Pancreas (tissue), 10 donors: ENCODE results near the gene WNK2. TPM values are rescaled to one million over a fixed set of nuclear protein-coding genes. Genes with fewer than 3 reads are reported as not detected.

Experiments
- ATAC-seq, 4 donors: fragments of 200-7000 bp; cut with Tn5 transposase; one replicate each; pipeline versions ENCODE4 v1.8.0 to v1.9.1; 2020; ENCODE audit warnings: mild to moderate bottlenecking in 4 of 4, moderate library complexity in 4 of 4
- DNase-seq, 6 donors: peaks; one replicate each; pipeline ENCODE4 v3.0.0-alpha.2; 2020
- FAIRE-seq: peaks from 2 replicates; lab custom pipeline; 2012; peaks lifted over from hg19 to GRCh38; lab: Jason Lieb, UNC
- H3K27ac ChIP-seq, 4 donors: fragments of 200-600 bp; sonication (generic); 1 replicate in 3 of 4; 2 replicates in 1 of 4; pipeline versions ENCODE4 v1.5.0 to v1.8.0; 2020
- H3K27me3 ChIP-seq, 4 donors: fragments of 200-600 bp; one replicate each; pipeline ENCODE4 v1.8.0; 2021
- H3K36me3 ChIP-seq, 3 donors: fragments of 200-600 bp; sonication (generic) in 1 of 3; one replicate each; pipeline versions ENCODE4 v1.5.0 to v1.8.0; 2020 to 2021
- H3K4me1 ChIP-seq, 3 donors: fragments of 200-600 bp; one replicate each; pipeline ENCODE4 v1.8.0; 2021
- H3K4me3 ChIP-seq, 4 donors: fragments of 200-600 bp; sonication (generic) in 2 of 4; one replicate each; pipeline versions ENCODE4 v1.5.0 to v1.8.0; 2020 to 2021
- H3K9me3 ChIP-seq, 4 donors: fragments of 200-600 bp; one replicate each; pipeline ENCODE4 v1.8.0; 2021
- CTCF ChIP-seq, 4 donors: fragments of 200-600 bp; sonication (generic) in 3 of 4; IDR thresholded peaks; one replicate each; pipeline versions ENCODE4 v1.5.0 to v1.8.0; 2021; ENCODE audit warnings: antibody characterized with exemption in 4 of 4
- WGBS, 2 donors: extraction: QIAGEN DNeasy Blood & Tissue Kit; methylation state at CpG; one replicate each; pipeline ENCODE4 v1.1.7; 2013; 5-methylcytosine and 5-hydroxymethylcytosine counted together
- intact Hi-C, 3 donors: fragments of 100-400 bp; cut with DNase I; formaldehyde crosslinking; loops; one replicate each; pipeline versions ENCODE4 v1.11.1 to v1.14.2; 2022
- polyA plus RNA-seq, 2 donors: library from polyadenylated mRNA; stranded (reverse); fragments of 200-250 nt; gene quantifications; one replicate each; pipeline ENCODE4 v1.2.3, GENCODE V29; 2013
- total RNA-seq, 6 donors: library from RNA; stranded (reverse); fragmentation: NEBNext Ultra II Directional in 4 of 6; extraction: Animal tissue kit (Norgen Biotek cat#: 25700) in 4 of 6; gene quantifications; one replicate each; pipeline versions ENCODE4 v1.2.1 to v1.2.4, GENCODE V29; 2021 to 2023
- donor health status: healthy with polysubstance abuse.
- donor health status: DM: no; HTN: no; CAD: no; lungs with moderate emphysema.
- donor health status: DM: no; HTN: no; CAD: no.
- donor health status: control.
- donor health status: control.
- donor health status: Bipolar disorder and iron deficiency.
- donor health status: DM: yes; HTN: yes; CAD: no.
- donor health status: DM: no; HTN: no; CAD: no.
- donor health status: DM: no; HTN: no; CAD: no.
- donor health status: DM: yes; HTN: yes; CAD: no.

The WNK2 gene
- total and polyA plus RNA-seq, 8 donors: 53.5 to 121 (median 89.4) TPM

GRCh38 chr9:93295031-93295430, 111.1 kb downstream of the WNK2 start:
- H3K27me3 ChIP-seq: no peaks in the 10 kb centered on the region
- TF ChIP-seq CTCF (IDR thresholded peaks at IDR 0.05): no peak
- DNase-seq (peak in 3 of 6 donors; percentile 39 to 72 (median 63)), ATAC-seq (peak; percentile 35 to 68 (median 51)), FAIRE-seq (no peak)
- peaks cover 0 to 9% (median 6%) of the 10 kb centered on the region in 3 donors for H3K4me1 ChIP-seq
- intact Hi-C loops: no loop called here
- 49 to 51% methylated on average over 12 of the region's 12 CpGs for WGBS, 2 donors
- H3K27ac ChIP-seq: peak overlapping the region; percentile 2 to 72 (median 59)
- no peaks in the 10 kb centered on the region for H3K9me3 ChIP-seq
- no peak overlapping the region for H3K4me3 ChIP-seq
- H3K36me3 ChIP-seq: peaks cover 0 to 16% (median 2%) of the 10 kb centered on the region in 3 donors

- DNase-seq (peak in 1 of 6 donors; percentile 54), FAIRE-seq (no peak), ATAC-seq (peak; percentile 30 to 56 (median 41))
- Histone ChIP-seq H3K36me3 (peaks cover 0 to 11% (median 2%) of the 10 kb centered on the region in 3 donors), H3K27me3 (no peaks in the 10 kb centered on the region), H3K4me1 (peaks cover 0 to 9% (median 6%) of the 10 kb centered on the region in 3 donors), H3K27ac (peak overlapping the region in 2 of 4 donors; percentile 72), H3K9me3 (no peaks in the 10 kb centered on the region), H3K4me3 (no peak overlapping the region)
- TF ChIP-seq CTCF (IDR thresholded peaks at IDR 0.05): no peak
- intact Hi-C loops: no loop called here
- WGBS, 2 donors: 54 to 56% methylated on average over 2 of the region's 2 CpGs
Measured at GRCh38 chr9:93295456-93296076, 111.6 kb downstream of the WNK2 start.

- no peak for TF ChIP-seq CTCF (IDR thresholded peaks at IDR 0.05)
- DNase-seq: peak in 1 of 6 donors; percentile 32
Measured at GRCh38 chr9:93296889-93297480, 113.0 kb downstream of the WNK2 start.

GRCh38 chr9:93297659-93298497, 113.9 kb downstream of the WNK2 start:
- peaks cover 0 to 4% (median 2%) of the 10 kb centered on the region in 3 donors for H3K36me3 ChIP-seq
- H3K27ac ChIP-seq: no peak overlapping the region
- DNase-seq (peak in 5 of 6 donors; percentile 14 to 74 (median 40)), FAIRE-seq (no peak), ATAC-seq (peak in 1 of 4 donors; percentile 2)
- TF ChIP-seq CTCF (IDR thresholded peaks at IDR 0.05): no peak
- no peaks in the 10 kb centered on the region for H3K9me3 ChIP-seq
- peaks cover 0 to 9% (median 6%) of the 10 kb centered on the region in 3 donors for H3K4me1 ChIP-seq
- WGBS, 2 donors: 70 to 76% methylated on average over 33 of the region's 33 CpGs
- no peak overlapping the region for H3K4me3 ChIP-seq
- intact Hi-C loops: no loop called here
- no peaks in the 10 kb centered on the region for H3K27me3 ChIP-seq

More at GRCh38 chr9:93296889-93297480, 113.0 kb downstream of the WNK2 start:
- FAIRE-seq (no peak), ATAC-seq (no peak)
- Histone ChIP-seq H3K9me3 (no peaks in the 10 kb centered on the region), H3K27ac (no peak overlapping the region), H3K27me3 (no peaks in the 10 kb centered on the region), H3K4me3 (no peak overlapping the region), H3K36me3 (peaks cover 0 to 10% (median 2%) of the 10 kb centered on the region in 3 donors), H3K4me1 (peaks cover 0 to 9% (median 6%) of the 10 kb centered on the region in 3 donors)
- WGBS, 2 donors: 83 to 88% methylated on average over 17 of the region's 17 CpGs
- intact Hi-C loops: no loop called here
